ACC112 (cell line): ENCODE data around the gene ENDOD1.

Source experiments
- H2AFZ ChIP-seq: fragments of 200-600 bp; sonication (generic); one replicate; pipeline ENCODE4 v1.6.0; 2017; ENCODE audit warnings: antibody characterized with exemption, low read length; ENCODE audit not compliant: unreplicated experiment
- H3K27ac ChIP-seq: fragments of 200-600 bp; sonication (generic); 2 replicates; pipeline ENCODE4 v1.5.1; 2014; ENCODE audit warnings: low read depth, mild to moderate bottlenecking, antibody characterized with exemption, low read length, moderate library complexity
- H3K27me3 ChIP-seq: fragments of 200-600 bp; sonication (generic); 2 replicates; pipeline ENCODE4 v1.6.1; 2014; ENCODE audit warnings: mild to moderate bottlenecking, antibody characterized with exemption, low read length, moderate library complexity, mixed read lengths; ENCODE audit not compliant: insufficient read depth
- H3K36me3 ChIP-seq: fragments of 200-600 bp; sonication (generic); 2 replicates; pipeline ENCODE4 v1.6.1; 2016; ENCODE audit warnings: mild to moderate bottlenecking, antibody characterized with exemption, low read length, moderate library complexity, mixed read lengths; ENCODE audit not compliant: insufficient read depth
- H3K4me1 ChIP-seq: fragments of 200-600 bp; sonication (generic); one replicate; pipeline ENCODE4 v1.6.1; 2016; ENCODE audit warnings: low read length, mixed read lengths; ENCODE audit not compliant: insufficient read depth, unreplicated experiment, control insufficient read depth
- H3K4me3 ChIP-seq: fragments of 200-600 bp; sonication (generic); 2 replicates; pipeline ENCODE4 v1.5.1; 2014; ENCODE audit warnings: mild to moderate bottlenecking, low read depth, low read length
- H3K79me2 ChIP-seq: fragments of 200-600 bp; sonication (generic); one replicate; pipeline ENCODE4 v1.6.0; 2016; ENCODE audit warnings: low read length; ENCODE audit not compliant: control insufficient read depth, unreplicated experiment, insufficient read depth

Gene ENDOD1

GRCh38 chr11:95091663-95092180 lies 2.1 kb downstream of the ENDOD1 start:
- peaks cover 31% of the 10 kb centered on the region for H3K79me2 ChIP-seq
- H3K4me1 ChIP-seq, result peaks cover 55% of the 10 kb centered on the region
- H2AFZ ChIP-seq, result no peak overlapping the region
- peak overlapping the region; percentile 93 for H3K4me3 ChIP-seq
- no peaks in the 10 kb centered on the region for H3K36me3 ChIP-seq
- no peaks in the 10 kb centered on the region for H3K27me3 ChIP-seq
- H3K27ac ChIP-seq, result 0 out of 2 replicates have a peak overlapping the region, but pooled peaks have one; percentile 1

GRCh38 chr11:95092549-95093324 lies 3.1 kb downstream of the ENDOD1 start:
- H3K4me3 ChIP-seq, result peak overlapping the region; percentile 44

GRCh38 chr11:95093548-95093947 lies 3.9 kb downstream of the ENDOD1 start:
- Histone ChIP-seq H3K27me3 (no peaks in the 10 kb centered on the region), H3K27ac (peak overlapping the region; percentile 73)

More at GRCh38 chr11:95092549-95093324, 3.1 kb downstream of the ENDOD1 start:
- H3K79me2 ChIP-seq, result peaks cover 37% of the 10 kb centered on the region
- no peak overlapping the region for H2AFZ ChIP-seq
- H3K27me3 ChIP-seq, result no peaks in the 10 kb centered on the region
- H3K4me1 ChIP-seq, result peaks cover 63% of the 10 kb centered on the region
- H3K36me3 ChIP-seq, result no peaks in the 10 kb centered on the region
- H3K27ac ChIP-seq, result peak overlapping the region; percentile 73

GRCh38 chr11:95095858-95096587 lies 6.4 kb downstream of the ENDOD1 start:
- H3K4me1 ChIP-seq, result peaks cover 60% of the 10 kb centered on the region
- H3K27me3 ChIP-seq, result no peaks in the 10 kb centered on the region
- peak overlapping the region; percentile 33 for H2AFZ ChIP-seq
- H3K27ac ChIP-seq, result peak overlapping the region; percentile 93
- no peaks in the 10 kb centered on the region for H3K36me3 ChIP-seq
- peaks cover 56% of the 10 kb centered on the region for H3K79me2 ChIP-seq
- H3K4me3 ChIP-seq, result peak overlapping the region; percentile 62

More at GRCh38 chr11:95093548-95093947, 3.9 kb downstream of the ENDOD1 start:
- peaks cover 46% of the 10 kb centered on the region for H3K79me2 ChIP-seq
- peaks cover 63% of the 10 kb centered on the region for H3K4me1 ChIP-seq
- H3K4me3 ChIP-seq, result peak overlapping the region; percentile 44
- no peaks in the 10 kb centered on the region for H3K36me3 ChIP-seq
- no peak overlapping the region for H2AFZ ChIP-seq

- Histone ChIP-seq H3K27me3 (no peaks in the 10 kb centered on the region), H3K27ac (no peak overlapping the region), H3K79me2 (peaks cover 50% of the 10 kb centered on the region), H3K36me3 (no peaks in the 10 kb centered on the region), H3K4me3 (no peak overlapping the region), H3K4me1 (peaks cover 48% of the 10 kb centered on the region), H2AFZ (no peak overlapping the region)
Observed at GRCh38 chr11:95097209-95097608, 7.6 kb downstream of the ENDOD1 start.

- H3K4me3 ChIP-seq, result no peak overlapping the region
- peaks cover 32% of the 10 kb centered on the region for H3K4me1 ChIP-seq
- H3K27ac ChIP-seq, result no peak overlapping the region
- no peaks in the 10 kb centered on the region for H3K36me3 ChIP-seq
- H3K79me2 ChIP-seq, result peaks cover 54% of the 10 kb centered on the region
- no peaks in the 10 kb centered on the region for H3K27me3 ChIP-seq
- no peak overlapping the region for H2AFZ ChIP-seq
Observed at GRCh38 chr11:95098826-95099225, 9.2 kb downstream of the ENDOD1 start.

- H3K27ac ChIP-seq, result no peak overlapping the region
- H3K36me3 ChIP-seq, result no peaks in the 10 kb centered on the region
- peaks cover 48% of the 10 kb centered on the region for H3K79me2 ChIP-seq
- H3K4me1 ChIP-seq, result peaks cover 19% of the 10 kb centered on the region
- no peak overlapping the region for H3K4me3 ChIP-seq
- H2AFZ ChIP-seq, result no peak overlapping the region
- no peaks in the 10 kb centered on the region for H3K27me3 ChIP-seq
Observed at GRCh38 chr11:95100191-95100648, 10.6 kb downstream of the ENDOD1 start.

GRCh38 chr11:95100856-95101507 lies 11.3 kb downstream of the ENDOD1 start:
- Histone ChIP-seq H3K4me1 (peaks cover 12% of the 10 kb centered on the region), H3K27ac (no peak overlapping the region), H3K4me3 (no peak overlapping the region), H3K79me2 (peaks cover 45% of the 10 kb centered on the region), H3K36me3 (no peaks in the 10 kb centered on the region), H2AFZ (no peak overlapping the region), H3K27me3 (no peaks in the 10 kb centered on the region)

GRCh38 chr11:95101935-95102334 lies 12.3 kb downstream of the ENDOD1 start:
- H2AFZ ChIP-seq, result no peak overlapping the region
- no peaks in the 10 kb centered on the region for H3K36me3 ChIP-seq
- no peak overlapping the region for H3K4me3 ChIP-seq
- H3K27ac ChIP-seq, result no peak overlapping the region
- no peaks in the 10 kb centered on the region for H3K27me3 ChIP-seq
- peaks cover 8% of the 10 kb centered on the region for H3K4me1 ChIP-seq
- H3K79me2 ChIP-seq, result peaks cover 49% of the 10 kb centered on the region

- Histone ChIP-seq H3K4me3 (no peak overlapping the region), H3K4me1 (peaks cover 10% of the 10 kb centered on the region), H2AFZ (no peak overlapping the region), H3K36me3 (no peaks in the 10 kb centered on the region), H3K79me2 (peaks cover 47% of the 10 kb centered on the region), H3K27me3 (no peaks in the 10 kb centered on the region), H3K27ac (no peak overlapping the region)
Observed at GRCh38 chr11:95102733-95103132, 13.1 kb downstream of the ENDOD1 start.
